GM18858 (cell line): ENCODE data around the gene OR52I2.

Experiments
- ATAC-seq: cut with Tn5 transposase; IDR thresholded peaks from one replicate; pipeline ENCODE4 v1.9.1; 2021; ENCODE audit not compliant: unreplicated experiment

OR52I2 gene

DNA sequence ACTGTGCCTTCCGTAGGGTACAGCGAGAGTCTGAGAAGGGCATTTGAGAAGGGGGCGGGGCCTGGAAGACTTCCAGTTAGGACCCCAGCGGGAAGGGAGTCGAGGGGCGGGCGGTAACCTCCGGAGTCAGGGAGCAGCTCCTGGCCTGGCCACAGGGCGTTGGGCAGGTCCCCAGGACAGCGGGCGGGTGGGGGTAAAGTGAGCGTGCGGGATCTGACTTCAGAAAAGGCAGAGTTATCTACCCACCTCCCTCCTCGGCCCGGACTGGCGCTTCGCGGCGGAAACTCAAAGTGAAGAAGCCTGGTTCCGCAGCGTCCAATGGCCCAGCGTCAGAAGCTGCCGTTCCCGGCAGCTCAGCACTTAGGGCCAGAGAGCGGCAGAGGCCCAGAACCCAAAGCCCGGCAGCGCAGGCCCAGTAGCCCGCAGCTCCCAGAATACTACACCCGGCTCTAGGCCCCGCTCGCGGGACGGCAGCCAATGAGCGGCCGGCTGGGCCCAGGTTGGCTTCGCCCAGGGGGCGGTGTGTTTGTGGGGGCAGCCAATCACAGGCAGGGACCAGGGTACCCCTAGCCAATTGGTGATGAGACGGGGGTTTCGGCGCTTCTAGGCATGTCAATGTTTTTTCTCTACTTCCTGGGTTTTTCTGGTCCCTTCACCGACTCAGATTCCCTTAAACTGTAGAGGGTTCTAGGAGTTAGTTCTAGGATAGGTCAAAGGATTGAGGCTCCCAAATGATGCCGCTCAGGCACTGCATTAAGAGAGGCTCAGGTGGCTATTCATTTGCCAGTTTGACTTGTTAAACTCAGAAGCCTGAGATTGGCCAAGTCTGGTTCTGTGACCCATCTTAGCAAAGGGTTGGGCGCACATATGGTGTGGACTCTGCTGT, 26.5 kb downstream of the OR52I2 start, which contains the start of gene TRIM68:
Gene TRIM68, minus strand, starts transcription at position 451 of the 886 bp plus-strand sequence. CDS start 2,727 bp downstream, outside the sequence.
- ATAC-seq: peak; percentile 99

DNA sequence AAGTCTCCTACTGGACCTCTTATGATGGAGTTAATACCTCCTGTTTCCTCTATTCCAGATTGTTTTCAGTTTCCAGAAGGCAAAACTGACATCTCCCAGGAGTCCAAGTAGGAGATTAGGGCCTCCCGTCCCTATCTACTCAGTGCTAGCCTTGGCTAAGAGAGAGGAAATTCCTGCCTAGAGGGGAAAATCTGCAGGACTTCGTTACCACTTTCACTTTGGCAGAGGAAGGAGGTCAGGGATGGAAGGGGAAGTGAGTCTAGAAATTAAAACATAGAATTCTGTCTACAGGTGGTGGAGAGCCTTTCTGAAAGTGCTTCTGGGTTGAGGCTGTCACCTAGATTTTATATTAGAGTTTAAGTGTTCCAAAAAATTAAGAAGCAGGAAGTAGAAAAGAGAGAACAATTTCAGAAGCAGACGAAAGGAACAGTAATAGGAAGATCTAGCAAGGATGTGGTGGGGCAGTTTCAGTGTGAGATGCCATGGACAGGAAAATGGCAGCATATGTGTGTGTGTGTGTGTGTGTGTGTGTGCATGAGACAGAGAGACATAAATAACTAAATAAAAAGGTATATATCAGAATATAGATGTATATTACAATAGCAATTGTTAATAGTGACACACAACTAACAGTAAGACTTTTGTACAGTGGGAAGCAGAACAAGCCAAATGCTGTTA, 28.9 kb downstream of the OR52I2 start:
- ATAC-seq: no peak

DNA sequence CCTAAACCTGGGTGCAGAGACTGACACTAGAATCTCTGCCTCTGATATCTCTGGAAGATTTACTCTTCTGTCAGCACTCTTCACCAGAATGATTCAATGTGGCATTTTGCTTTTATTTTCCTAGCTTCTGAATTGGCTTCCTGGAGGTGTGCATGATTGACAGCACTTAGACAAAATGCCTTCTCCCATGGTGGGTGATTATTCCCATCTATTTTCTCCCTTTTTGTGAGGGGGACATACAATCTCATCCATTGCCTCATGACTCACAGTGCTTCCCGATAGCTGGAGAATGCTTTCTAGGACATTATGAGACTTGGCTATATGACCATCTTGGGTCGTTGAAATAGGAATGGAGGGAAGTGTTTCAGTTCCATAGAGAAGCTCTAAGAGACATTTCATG, 30.4 kb downstream of the OR52I2 start:
- no peak for ATAC-seq

DNA sequence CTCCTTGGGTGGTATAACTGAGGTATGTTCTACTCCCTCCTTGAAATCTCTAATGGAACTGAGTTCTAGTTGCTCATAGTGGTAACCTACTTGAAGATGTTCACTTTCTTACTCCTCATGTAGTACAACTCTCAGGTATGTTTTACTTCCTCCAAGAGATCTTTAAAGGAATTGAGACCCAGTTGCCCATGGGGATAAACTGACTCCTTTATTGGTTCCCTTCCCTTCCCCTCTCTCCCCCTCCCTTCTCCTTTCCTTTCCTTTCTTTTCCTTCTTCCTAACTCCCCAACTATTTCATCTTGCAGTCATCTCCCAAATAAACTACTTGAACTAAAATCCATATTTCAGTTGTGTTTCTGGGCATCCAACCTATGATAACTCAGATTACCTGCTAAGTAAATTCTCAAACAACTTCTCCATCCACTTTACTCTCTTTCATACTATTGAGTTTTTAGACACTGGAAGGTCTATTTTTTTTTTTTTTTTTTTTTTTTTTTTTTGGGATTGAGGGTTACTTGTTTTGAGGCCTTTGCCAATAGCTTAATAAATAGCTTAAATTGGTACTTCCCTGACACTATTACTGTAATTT, 34.4 kb downstream of the OR52I2 start:
- no peak for ATAC-seq

DNA sequence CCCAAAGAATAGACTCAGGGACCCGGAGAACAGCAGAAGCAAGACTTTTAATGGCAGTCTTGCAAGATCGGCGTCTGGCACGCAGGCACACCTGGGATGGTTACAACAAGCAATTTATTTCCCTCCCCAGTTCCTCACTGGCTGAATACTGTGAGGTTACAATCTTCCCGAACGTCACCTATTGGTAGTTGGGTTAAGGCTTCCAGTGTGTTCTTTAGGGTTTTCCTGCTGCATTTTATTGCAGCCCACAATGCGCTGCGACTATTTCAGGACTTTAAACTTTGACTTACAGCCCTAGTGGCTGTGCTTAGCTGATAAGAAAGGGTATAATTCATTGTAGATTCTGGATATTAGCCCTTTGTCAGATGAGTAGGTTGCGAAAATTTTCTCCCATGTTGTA, 38.0 kb downstream of the OR52I2 start:
- ATAC-seq: no peak

DNA sequence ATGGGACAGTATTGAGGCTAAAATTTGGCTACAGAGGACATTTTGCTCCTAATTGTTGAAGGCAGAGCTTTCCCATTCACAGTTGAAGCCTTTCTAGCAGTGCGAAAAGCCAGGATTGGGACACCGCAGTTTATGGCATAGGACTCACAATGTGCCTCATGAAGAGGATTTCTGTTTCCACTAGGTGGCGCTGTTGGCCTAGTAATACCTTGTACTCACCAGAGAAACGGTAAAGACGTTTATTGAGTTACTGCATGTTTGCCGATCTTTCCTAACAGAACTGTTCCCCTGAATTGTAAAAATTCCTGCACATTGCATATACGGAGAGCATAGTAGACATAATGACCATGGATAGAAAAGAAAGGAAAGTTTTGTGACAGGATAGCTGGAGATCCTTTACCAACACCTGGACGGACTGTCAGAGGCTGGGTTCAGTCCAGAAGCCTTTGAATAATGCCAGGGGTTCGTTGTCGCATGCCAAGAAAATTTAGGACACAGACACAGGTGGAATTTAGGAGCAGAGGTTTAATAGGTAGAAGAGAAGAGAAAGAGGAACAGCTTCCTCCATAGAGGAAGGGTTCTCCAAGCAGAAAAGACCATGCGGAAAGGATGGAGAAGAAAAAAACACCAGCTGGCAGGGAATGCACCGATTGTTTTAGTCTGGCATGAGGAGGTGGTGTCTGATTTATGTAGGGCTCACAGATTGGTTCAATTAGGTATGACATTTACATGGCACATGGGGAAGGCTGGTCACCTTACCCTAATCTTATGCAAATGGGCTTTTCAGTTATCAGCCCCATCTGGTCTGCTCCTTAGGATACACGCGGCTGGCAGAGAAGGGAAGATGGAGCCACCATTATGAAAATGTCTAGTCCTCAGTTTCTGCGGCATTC, 44.9 kb downstream of the OR52I2 start:
- ATAC-seq: no peak

DNA sequence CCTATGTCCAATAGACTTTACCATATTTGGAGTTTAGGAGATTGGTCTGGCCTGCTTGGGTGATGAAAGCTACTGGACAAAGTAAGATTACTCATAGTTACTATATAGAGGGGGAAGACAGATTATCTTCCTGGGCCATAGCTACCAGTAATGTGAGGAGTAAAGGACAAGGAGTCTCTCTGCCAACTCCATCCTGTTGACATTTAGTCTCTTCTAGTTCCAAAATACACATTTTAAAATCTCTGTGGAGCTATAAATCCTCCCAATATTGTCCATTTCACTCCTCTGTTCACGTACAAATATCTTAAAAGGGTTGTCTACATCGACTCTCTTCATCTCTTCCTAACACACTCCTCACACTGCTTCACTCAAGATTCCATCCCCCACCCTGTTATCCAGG, 54.6 kb downstream of the OR52I2 start:
- no peak for ATAC-seq

DNA sequence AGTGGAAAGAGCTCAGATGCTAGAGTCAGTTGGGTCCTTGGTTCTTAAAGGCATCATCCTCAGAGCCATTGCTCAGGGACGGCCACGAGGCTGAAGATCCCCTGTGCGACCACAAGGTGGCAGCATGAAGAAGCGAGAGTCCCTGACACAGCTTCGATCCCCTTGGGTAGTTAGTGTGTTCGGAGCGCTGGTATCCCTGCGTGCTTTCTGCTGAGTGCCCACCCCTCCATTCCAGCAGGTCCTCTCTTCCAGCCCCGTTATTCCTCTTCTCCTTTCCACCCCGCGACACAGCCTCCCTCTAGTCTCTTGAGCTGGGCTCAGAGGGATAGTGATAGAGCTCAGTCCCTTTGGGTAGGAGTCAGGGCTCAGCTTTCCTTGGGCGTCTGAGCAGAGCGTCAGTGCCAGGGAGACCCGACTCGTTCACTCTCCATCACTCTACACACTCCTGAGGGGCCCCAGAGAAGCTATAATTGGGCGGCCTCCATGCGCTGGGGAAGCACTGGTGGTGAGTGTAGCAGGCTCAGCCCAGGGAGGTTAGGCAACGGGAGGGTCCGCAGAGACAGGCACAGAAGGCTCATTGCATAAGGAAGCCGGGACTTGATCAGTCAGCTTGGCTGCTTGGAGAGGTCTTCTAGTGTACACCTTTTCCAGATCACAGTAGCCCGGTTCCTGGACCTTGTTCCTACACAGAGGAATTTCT, 55.6 kb downstream of the OR52I2 start, which contains the start of gene OR51D1:
Gene OR51D1, plus strand, starts transcription at position 516 of the 700 bp plus-strand sequence. CDS start 2,314 bp downstream, outside the sequence.
- ATAC-seq: peak; percentile 90

DNA sequence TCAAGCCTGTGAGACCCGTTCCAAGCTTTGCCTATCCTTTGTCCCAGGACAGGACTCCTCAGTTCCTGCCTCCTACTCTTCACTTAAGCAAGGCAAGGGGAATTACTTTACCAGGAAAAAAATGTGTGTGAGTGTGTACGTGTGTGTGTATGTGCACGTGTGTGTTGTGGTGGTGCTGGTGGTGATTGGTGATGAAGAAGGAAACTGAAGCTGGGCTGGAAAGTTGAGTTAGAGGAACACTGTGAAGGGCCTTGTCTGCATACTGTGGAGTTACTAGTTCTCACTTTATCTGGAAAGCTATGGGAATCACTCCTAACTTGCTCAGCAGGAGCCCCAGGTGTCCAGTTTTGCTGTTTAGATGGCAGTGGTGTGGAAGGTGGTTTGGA, 56.1 kb downstream of the OR52I2 start:
- no peak for ATAC-seq

DNA sequence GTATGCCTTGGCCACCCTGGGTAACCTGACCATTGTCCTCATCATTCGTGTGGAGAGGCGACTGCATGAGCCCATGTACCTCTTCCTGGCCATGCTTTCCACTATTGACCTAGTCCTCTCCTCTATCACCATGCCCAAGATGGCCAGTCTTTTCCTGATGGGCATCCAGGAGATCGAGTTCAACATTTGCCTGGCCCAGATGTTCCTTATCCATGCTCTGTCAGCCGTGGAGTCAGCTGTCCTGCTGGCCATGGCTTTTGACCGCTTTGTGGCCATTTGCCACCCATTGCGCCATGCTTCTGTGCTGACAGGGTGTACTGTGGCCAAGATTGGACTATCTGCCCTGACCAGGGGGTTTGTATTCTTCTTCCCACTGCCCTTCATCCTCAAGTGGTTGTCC, 58.4 kb downstream of the OR52I2 start:
- no peak for ATAC-seq

DNA sequence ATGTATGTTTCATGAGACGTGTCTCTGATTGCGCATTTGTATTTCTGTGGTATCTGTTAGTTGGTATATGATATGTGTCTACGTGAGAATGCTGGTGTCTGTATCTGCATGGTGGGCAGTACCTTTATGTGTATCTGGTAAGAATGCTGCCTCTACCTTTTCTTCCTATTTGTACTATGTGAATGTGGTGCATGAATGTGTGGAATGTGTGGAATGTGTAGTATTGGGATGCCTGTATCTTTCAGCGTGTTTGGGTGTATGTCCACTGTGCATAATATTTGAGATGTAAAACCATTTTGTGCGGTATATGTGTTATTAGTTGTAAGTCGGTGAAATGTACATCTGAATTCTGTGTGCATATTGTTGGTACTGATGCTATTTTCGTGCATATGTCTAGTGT, 60.0 kb downstream of the OR52I2 start:
- no peak for ATAC-seq

DNA sequence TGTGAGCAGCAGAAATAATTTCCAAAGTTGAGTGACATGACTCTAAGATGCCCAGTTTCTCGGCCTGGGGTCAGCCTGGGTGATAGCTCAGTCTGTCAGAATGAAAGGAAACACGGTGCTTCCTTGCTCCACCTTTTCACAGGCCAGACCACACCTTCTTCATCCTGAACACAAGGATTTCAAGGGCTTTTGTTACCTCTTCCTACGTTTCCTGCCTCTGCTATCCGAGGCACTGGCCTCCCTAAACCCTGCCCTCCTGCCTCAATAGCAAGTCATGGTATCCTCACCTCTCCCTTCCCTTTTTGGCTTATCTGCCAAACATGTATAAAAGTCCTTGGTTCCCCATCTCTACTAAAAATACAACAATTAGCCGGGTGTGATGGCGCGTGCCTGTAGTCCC, 60.5 kb downstream of the OR52I2 start:
- no peak for ATAC-seq
